ENCODE results near the gene SKOR2.

DNA sequence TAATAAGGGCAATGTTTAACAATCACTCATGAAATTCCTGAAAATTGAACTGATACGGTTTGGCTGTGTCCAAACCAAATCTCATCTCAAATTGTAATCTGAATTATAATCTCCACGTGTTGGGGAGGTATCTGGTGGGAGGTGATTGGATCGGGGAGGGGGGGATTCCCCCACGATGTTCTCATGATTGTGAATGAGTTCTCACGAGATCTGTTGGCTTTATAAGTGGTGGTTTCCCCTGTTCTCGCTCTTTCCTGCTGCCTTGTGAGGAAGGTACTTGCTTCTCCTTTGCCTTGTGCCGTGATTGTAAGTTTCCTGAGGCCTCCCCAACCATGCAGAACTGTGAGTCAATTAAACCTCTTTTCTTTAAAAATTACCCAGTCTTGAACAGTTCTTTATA lies 34.0 kb upstream of the SKOR2 start:
- TF ChIP-seq, protein P1, sequence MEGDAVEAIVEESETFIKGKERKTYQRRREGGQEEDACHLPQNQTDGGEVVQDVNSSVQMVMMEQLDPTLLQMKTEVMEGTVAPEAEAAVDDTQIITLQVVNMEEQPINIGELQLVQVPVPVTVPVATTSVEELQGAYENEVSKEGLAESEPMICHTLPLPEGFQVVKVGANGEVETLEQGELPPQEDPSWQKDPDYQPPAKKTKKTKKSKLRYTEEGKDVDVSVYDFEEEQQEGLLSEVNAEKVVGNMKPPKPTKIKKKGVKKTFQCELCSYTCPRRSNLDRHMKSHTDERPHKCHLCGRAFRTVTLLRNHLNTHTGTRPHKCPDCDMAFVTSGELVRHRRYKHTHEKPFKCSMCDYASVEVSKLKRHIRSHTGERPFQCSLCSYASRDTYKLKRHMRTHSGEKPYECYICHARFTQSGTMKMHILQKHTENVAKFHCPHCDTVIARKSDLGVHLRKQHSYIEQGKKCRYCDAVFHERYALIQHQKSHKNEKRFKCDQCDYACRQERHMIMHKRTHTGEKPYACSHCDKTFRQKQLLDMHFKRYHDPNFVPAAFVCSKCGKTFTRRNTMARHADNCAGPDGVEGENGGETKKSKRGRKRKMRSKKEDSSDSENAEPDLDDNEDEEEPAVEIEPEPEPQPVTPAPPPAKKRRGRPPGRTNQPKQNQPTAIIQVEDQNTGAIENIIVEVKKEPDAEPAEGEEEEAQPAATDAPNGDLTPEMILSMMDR (IDR thresholded peaks at IDR 0.05; ENCODE audit: low read depth, low read length) = no peak
- no peak for TF ChIP-seq EZH2phosphoT487 (IDR thresholded peaks at IDR 0.05; ENCODE audit: low read depth)
